ENCODE measurements around the gene SORCS3.

DNA sequence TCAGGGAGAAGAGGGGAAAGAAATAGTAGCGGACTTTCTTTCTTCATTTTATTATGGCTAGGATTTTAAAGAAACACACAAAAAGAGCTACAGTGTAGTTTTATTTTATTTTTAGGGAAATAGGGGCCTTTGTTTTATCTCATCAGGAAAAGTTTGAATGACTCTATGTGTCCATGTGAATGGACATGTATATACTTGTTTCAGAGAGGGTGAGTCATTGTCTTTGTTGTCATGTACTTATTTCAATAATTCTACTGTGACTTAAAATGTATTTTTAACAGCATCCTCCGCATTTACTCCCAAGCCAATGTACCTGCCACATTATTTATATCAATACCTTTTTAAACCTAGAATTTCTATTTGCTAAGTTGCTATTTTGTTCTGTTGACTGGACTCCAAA is 569.5 kb downstream of the SORCS3 start:
- TF ChIP-seq, protein P1, sequence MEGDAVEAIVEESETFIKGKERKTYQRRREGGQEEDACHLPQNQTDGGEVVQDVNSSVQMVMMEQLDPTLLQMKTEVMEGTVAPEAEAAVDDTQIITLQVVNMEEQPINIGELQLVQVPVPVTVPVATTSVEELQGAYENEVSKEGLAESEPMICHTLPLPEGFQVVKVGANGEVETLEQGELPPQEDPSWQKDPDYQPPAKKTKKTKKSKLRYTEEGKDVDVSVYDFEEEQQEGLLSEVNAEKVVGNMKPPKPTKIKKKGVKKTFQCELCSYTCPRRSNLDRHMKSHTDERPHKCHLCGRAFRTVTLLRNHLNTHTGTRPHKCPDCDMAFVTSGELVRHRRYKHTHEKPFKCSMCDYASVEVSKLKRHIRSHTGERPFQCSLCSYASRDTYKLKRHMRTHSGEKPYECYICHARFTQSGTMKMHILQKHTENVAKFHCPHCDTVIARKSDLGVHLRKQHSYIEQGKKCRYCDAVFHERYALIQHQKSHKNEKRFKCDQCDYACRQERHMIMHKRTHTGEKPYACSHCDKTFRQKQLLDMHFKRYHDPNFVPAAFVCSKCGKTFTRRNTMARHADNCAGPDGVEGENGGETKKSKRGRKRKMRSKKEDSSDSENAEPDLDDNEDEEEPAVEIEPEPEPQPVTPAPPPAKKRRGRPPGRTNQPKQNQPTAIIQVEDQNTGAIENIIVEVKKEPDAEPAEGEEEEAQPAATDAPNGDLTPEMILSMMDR (IDR thresholded peaks at IDR 0.05), result no peak
- TF ChIP-seq POLR2A (IDR thresholded peaks at IDR 0.05), result no peak

Measured in right lobe of liver (tissue), 4 donors.